ENCODE results near the gene KLHL29. TPM values are rescaled to one million over a fixed set of nuclear protein-coding genes. Genes with fewer than 3 reads are reported as not detected.

The KLHL29 gene
- total RNA-seq, 1 experiment from 2014 or later: 12.2 TPM

GRCh38 chr2:23568211-23568610, 183.2 kb downstream of the KLHL29 start:
- POLR2A ChIA-PET (ENCODE audit: low non-redundant PET): no interaction called here
- H3K36me3 ChIP-seq (ENCODE audit: insufficient read depth, low read length, poor library complexity, severe bottlenecking): no peaks in the 10 kb centered on the region
- TF ChIP-seq, protein P1, sequence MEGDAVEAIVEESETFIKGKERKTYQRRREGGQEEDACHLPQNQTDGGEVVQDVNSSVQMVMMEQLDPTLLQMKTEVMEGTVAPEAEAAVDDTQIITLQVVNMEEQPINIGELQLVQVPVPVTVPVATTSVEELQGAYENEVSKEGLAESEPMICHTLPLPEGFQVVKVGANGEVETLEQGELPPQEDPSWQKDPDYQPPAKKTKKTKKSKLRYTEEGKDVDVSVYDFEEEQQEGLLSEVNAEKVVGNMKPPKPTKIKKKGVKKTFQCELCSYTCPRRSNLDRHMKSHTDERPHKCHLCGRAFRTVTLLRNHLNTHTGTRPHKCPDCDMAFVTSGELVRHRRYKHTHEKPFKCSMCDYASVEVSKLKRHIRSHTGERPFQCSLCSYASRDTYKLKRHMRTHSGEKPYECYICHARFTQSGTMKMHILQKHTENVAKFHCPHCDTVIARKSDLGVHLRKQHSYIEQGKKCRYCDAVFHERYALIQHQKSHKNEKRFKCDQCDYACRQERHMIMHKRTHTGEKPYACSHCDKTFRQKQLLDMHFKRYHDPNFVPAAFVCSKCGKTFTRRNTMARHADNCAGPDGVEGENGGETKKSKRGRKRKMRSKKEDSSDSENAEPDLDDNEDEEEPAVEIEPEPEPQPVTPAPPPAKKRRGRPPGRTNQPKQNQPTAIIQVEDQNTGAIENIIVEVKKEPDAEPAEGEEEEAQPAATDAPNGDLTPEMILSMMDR (conservative IDR thresholded peaks at IDR 0.05; ENCODE audit: low read depth, low read length): no peak
- TF ChIP-seq EZH2 (IDR thresholded peaks at IDR 0.05; ENCODE audit: borderline replicate concordance, low read depth, low read length, poor library complexity, severe bottlenecking): no peak
- DNase-seq (ENCODE audit: low spot score): no peak
- CTCF ChIA-PET: no interaction called here
- no peaks in the 10 kb centered on the region for H3K9me3 ChIP-seq (ENCODE audit: low read depth, low read length, poor library complexity, severe bottlenecking)
- no peaks in the 10 kb centered on the region for H3K27me3 ChIP-seq (replicated peaks; ENCODE audit: insufficient read depth, low read depth, low read length, poor library complexity)
- H3K4me1 ChIP-seq (ENCODE audit: insufficient read depth, low read length, poor library complexity, severe bottlenecking): peaks cover 3% of the 10 kb centered on the region
- no TSS peak for BruUV-seq (replicated peaks)
- intact Hi-C loops (cut with micrococcal nuclease; ENCODE audit: unreplicated experiment): loop anchor here (5.0 kb wide), 1 partner anchor 166 kb away; no protein-coding TSS in a partner anchor
- no peak overlapping the region for H3K4me3 ChIP-seq (ENCODE audit: low read depth, low read length, poor library complexity, severe bottlenecking)
- no peak overlapping the region for H3K27ac ChIP-seq (ENCODE audit: low read depth, low read length, poor library complexity, severe bottlenecking)

- TF ChIP-seq EZH2 (IDR thresholded peaks at IDR 0.05; ENCODE audit: borderline replicate concordance, low read depth, low read length, poor library complexity, severe bottlenecking): no peak
- TF ChIP-seq, protein P1 (conservative IDR thresholded peaks at IDR 0.05; ENCODE audit: low read depth, low read length): no peak
- H3K36me3 ChIP-seq (ENCODE audit: insufficient read depth, low read length, poor library complexity, severe bottlenecking): no peaks in the 10 kb centered on the region
- POLR2A ChIA-PET (ENCODE audit: low non-redundant PET): no interaction called here
- no peak for DNase-seq (ENCODE audit: low spot score)
- H3K27me3 ChIP-seq (replicated peaks; ENCODE audit: insufficient read depth, low read depth, low read length, poor library complexity): no peaks in the 10 kb centered on the region
- intact Hi-C loops (cut with micrococcal nuclease; ENCODE audit: unreplicated experiment): loop anchor here (5.0 kb wide), 1 partner anchor 166 kb away; no protein-coding TSS in a partner anchor
- peaks cover 3% of the 10 kb centered on the region for H3K4me1 ChIP-seq (ENCODE audit: insufficient read depth, low read length, poor library complexity, severe bottlenecking)
- H3K9me3 ChIP-seq (ENCODE audit: low read depth, low read length, poor library complexity, severe bottlenecking): no peaks in the 10 kb centered on the region
- H3K27ac ChIP-seq (ENCODE audit: low read depth, low read length, poor library complexity, severe bottlenecking): no peak overlapping the region
- no peak overlapping the region for H3K4me3 ChIP-seq (ENCODE audit: low read depth, low read length, poor library complexity, severe bottlenecking)
- CTCF ChIA-PET: no interaction called here
- BruUV-seq (replicated peaks): no TSS peak
These were observed 183.7 kb downstream of the KLHL29 start for GRCh38 chr2:23568626-23569190.

DNA sequence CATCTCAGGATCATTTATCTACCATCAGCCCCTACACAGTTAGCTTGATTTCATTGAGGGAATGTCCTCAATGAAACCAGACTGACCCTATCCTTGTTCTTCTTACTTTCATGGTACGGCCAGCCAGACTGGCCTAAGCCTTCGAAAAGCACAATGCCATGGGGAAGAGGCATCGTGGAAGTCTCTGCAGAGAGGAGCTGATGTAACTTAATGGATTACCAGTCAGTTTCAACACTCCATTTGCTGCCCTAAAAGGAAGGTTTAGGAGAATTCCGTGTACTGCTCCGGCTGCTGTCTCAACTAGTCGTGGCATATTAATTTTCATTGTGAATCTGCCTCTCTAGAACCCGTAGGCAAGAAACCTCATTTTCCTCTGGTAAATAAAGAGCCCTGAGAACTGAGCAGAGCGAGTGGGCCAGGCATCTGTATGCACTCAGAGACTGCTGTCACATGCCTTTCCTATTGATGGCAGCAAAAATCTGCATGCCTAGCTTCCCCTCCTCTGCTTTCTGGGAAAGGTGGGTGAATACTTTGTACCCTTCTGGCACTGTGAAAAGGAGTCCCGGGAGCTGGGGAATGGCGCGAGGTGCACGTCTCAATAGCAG, 184.9 kb downstream of the KLHL29 start:
- H3K36me3 ChIP-seq (ENCODE audit: insufficient read depth, low read length, poor library complexity, severe bottlenecking): no peaks in the 10 kb centered on the region
- no peak for DNase-seq (ENCODE audit: low spot score)
- no peak for TF ChIP-seq EZH2 (IDR thresholded peaks at IDR 0.05; ENCODE audit: borderline replicate concordance, low read depth, low read length, poor library complexity, severe bottlenecking)
- TF ChIP-seq, protein P1 (conservative IDR thresholded peaks at IDR 0.05; ENCODE audit: low read depth, low read length): no peak
- no peak overlapping the region for H3K27ac ChIP-seq (ENCODE audit: low read depth, low read length, poor library complexity, severe bottlenecking)
- intact Hi-C loops (cut with micrococcal nuclease; ENCODE audit: unreplicated experiment): loop anchor here (5.0 kb wide), 1 partner anchor 168 kb away; no protein-coding TSS in a partner anchor
- H3K4me1 ChIP-seq (ENCODE audit: insufficient read depth, low read length, poor library complexity, severe bottlenecking): peaks cover 3% of the 10 kb centered on the region
- no peaks in the 10 kb centered on the region for H3K9me3 ChIP-seq (ENCODE audit: low read depth, low read length, poor library complexity, severe bottlenecking)
- ChIA-PET POLR2A (ENCODE audit: low non-redundant PET) (no interaction called here), CTCF (interaction anchor here (0.6 kb wide), 1 partner anchor 73 kb away, joined by 3 read pairs; no protein-coding TSS in a partner anchor)
- no TSS peak for BruUV-seq (replicated peaks)
- no peaks in the 10 kb centered on the region for H3K27me3 ChIP-seq (replicated peaks; ENCODE audit: insufficient read depth, low read depth, low read length, poor library complexity)
- no peak overlapping the region for H3K4me3 ChIP-seq (ENCODE audit: low read depth, low read length, poor library complexity, severe bottlenecking)
